Measurements from ENCODE around the gene COBL. TPM values are rescaled to one million over a fixed set of nuclear protein-coding genes. Genes with fewer than 3 reads are reported as not detected.

The COBL gene
- total and polyA plus RNA-seq, 2 of the 4 experiments (the other 2 are of a cell fraction) = under 0.01 TPM; not detected in 1

DNA sequence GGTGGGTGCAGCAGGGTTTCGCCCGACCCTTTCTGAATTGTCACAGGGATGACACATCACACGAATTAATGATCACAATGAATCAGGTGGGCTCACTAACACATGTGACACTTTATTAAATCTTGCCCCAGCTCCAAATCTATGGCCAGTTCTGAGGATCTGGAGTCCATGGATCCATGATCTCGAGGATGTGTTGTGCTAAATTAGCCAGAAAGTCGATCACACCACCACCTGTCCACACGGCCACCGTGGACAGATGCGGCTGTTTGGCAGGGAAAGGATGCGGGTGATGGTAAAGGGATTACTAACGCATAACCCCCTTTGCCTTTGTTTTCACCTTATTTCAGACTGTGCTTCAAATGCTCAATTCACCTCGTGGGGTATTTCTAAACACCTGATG lies 96.4 kb downstream of the COBL start:
- Histone ChIP-seq H2AK5ac (ENCODE audit: low read depth, low read length) (no peak overlapping the region), H2BK5ac (ENCODE audit: low read depth, low read length, poor library complexity, severe bottlenecking) (no peak overlapping the region), H4K5ac (ENCODE audit: low read depth, low read length) (no peak overlapping the region), H3K4me2 (ENCODE audit: low read depth, low read length) (no peak overlapping the region), H2BK20ac (ENCODE audit: low read depth, low read length) (no peak overlapping the region), H3K27me3 (ENCODE audit: control insufficient read depth, insufficient read depth, low read length) (no peaks in the 10 kb centered on the region), H3K4ac (ENCODE audit: low read depth, low read length) (no peak overlapping the region), H3K9me1 (ENCODE audit: insufficient read depth, low read length) (no peaks in the 10 kb centered on the region), H3K23ac (ENCODE audit: low read depth, low read length) (no peak overlapping the region), H4K8ac (ENCODE audit: low read depth in 2 of 2, low read length in 2 of 2) (no peak overlapping the region), H2BK15ac (ENCODE audit: low read depth, low read length) (no peak overlapping the region), H4K91ac (ENCODE audit: insufficient read depth, low read depth, low read length) (no peak overlapping the region), H3K27ac (ENCODE audit: insufficient read depth, low read length) (no peak overlapping the region), H3K4me3 (ENCODE audit: insufficient read depth, low read depth, low read length) (no peak overlapping the region), H2AK9ac (replicated peaks; ENCODE audit: low read depth, low read length, poor library complexity) (no peak overlapping the region), H3K14ac (replicated peaks; ENCODE audit: low read depth, low read length) (no peak overlapping the region), H3K4me1 (ENCODE audit: control insufficient read depth, insufficient read depth, low read length) (no peaks in the 10 kb centered on the region), H2BK120ac (ENCODE audit: low read depth, low read length) (no peak overlapping the region), H3K36me3 (ENCODE audit: control insufficient read depth, insufficient read depth, low read length) (no peaks in the 10 kb centered on the region), H3K9me3 (ENCODE audit: control insufficient read depth, insufficient read depth, low read length) (no peaks in the 10 kb centered on the region), H3K9ac (ENCODE audit: low read depth, low read length) (no peak overlapping the region), H3K79me1 (ENCODE audit: low read depth in 1 of 2, low read length in 2 of 2) (no peaks in the 10 kb centered on the region), H3K18ac (ENCODE audit: low read depth, low read length) (no peak overlapping the region), H4K20me1 (ENCODE audit: insufficient read depth, low read length) (no peaks in the 10 kb centered on the region), H3K56ac (ENCODE audit: extremely low read depth, insufficient read depth, low read length) (no peak overlapping the region), H2AFZ (replicated peaks; ENCODE audit: low read length, poor library complexity) (no peak overlapping the region)
- dilution Hi-C loops (cut with HindIII; ENCODE audit: low sequenced_read_pairs, unreplicated experiment) = no loop called here
- in situ Hi-C loops (cut with MboI; ENCODE audit: low sequenced_read_pairs) = no loop called here
- ATAC-seq (ENCODE audit: low read depth) = no peak
- no TSS peak for BruUV-seq (replicated peaks)
- no CpG with 5 or more reads among the region's 11 CpGs for WGBS, 2 experiments (ENCODE audit: extremely low coverage in 2 of 2, insufficient read length in 1 of 2)
- TF ChIP-seq MAZ (IDR thresholded peaks at IDR 0.05; ENCODE audit: borderline replicate concordance, low read depth, low read length) = no peak
- TF ChIP-seq CHD1 (IDR thresholded peaks at IDR 0.05; ENCODE audit: low read depth, low read length) = no peak
- TF ChIP-seq POLR2A (IDR thresholded peaks at IDR 0.05; ENCODE audit: low read depth, low read length) = no peak
- CTCF ChIA-PET = no interaction called here
- DNase-seq = no peak
- POLR2A ChIA-PET (ENCODE audit: unreplicated experiment) = no interaction called here
- intact Hi-C loops (cut with micrococcal nuclease) = no loop called here

All from IMR-90 (cell line).